Effector memory CD4-positive, alpha-beta T cell (primary cell): Measurements from ENCODE around the gene OLAH.

ENCODE experiments used
- DNase-seq, 3 donors: peaks; one replicate each; pipeline ENCODE4 v3.0.0-alpha.2; 2020
- H3K27ac ChIP-seq: 2 replicates; pipeline ENCODE4 v1.7.0; 2013; ENCODE audit warnings: mild to moderate bottlenecking, low read length, moderate library complexity; ENCODE audit not compliant: insufficient read depth, poor library complexity, severe bottlenecking
- H3K27me3 ChIP-seq: replicated peaks from 2 replicates; pipeline ENCODE4 v1.7.0; 2013; ENCODE audit warnings: mild to moderate bottlenecking, low read length; ENCODE audit not compliant: insufficient read depth, control insufficient read depth, poor library complexity, severe bottlenecking
- H3K36me3 ChIP-seq: 2 replicates; pipeline ENCODE4 v1.7.0; 2013; ENCODE audit warnings: mild to moderate bottlenecking, low read length, moderate library complexity; ENCODE audit not compliant: control insufficient read depth, insufficient read depth
- H3K4me1 ChIP-seq: 2 replicates; pipeline ENCODE4 v1.7.0; 2013; ENCODE audit warnings: low read length, mild to moderate bottlenecking; ENCODE audit not compliant: control insufficient read depth, insufficient read depth, poor library complexity, severe bottlenecking
- H3K4me3 ChIP-seq: 2 replicates; pipeline ENCODE4 v1.7.0; 2013; ENCODE audit warnings: low read length, low read depth, mild to moderate bottlenecking; ENCODE audit not compliant: insufficient read depth, poor library complexity, severe bottlenecking
- H3K9me3 ChIP-seq: 2 replicates; pipeline ENCODE4 v1.7.0; 2013; ENCODE audit warnings: mild to moderate bottlenecking, low read length, moderate library complexity; ENCODE audit not compliant: control insufficient read depth

OLAH gene

DNA sequence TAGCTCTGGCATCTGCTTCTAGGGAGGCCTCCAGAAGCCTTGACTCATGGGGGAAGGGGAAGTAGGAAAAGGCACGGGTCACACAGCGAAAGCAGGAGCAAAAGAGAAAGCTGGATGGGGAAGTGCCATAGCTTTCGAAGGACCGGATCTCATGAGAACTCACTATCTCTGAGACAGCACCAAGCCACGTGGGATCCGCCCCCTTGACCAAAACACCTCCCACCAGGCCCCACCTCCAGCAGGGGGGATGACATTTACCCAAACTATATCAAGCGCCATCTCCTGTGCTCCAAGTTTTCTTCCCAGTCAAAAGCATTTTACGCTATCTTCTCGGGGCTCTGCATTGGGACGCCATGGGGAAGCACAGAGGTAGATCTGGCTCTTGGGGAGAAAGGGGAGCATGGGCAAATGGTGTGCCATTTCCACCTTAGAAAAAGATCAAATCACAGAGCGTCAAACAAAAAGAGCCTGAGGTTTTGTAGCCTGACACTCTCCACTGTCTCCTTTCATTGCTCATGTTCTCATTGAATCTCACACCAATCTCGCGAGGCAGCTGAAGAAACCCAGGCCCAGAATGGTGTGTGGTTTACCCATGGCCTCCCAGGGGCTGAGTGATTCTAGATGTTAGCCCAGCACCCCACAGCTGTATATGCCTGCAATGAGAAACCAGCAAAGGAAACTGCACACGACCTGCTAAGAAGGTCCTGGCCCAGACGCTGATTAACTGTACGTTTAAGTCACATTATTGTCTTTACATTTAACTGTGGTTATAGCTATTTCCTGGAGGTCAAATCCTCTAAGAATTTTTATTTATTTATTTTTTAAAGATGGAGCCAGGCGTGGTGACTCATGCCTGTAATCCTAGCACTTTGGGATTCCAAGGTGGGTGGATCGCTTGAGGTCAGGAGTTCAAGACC lies 8.1 kb upstream of the OLAH start:
- Histone ChIP-seq H3K36me3 (no peaks in the 10 kb centered on the region), H3K27me3 (no peaks in the 10 kb centered on the region), H3K27ac (no peak overlapping the region), H3K4me3 (no peak overlapping the region), H3K9me3 (no peaks in the 10 kb centered on the region), H3K4me1 (no peaks in the 10 kb centered on the region)
- no peak for DNase-seq

GRCh38 chr10:15037691-15038090 lies 6.1 kb upstream of the OLAH start:
- Histone ChIP-seq H3K27me3 (no peaks in the 10 kb centered on the region), H3K27ac (no peak overlapping the region), H3K9me3 (no peaks in the 10 kb centered on the region), H3K4me1 (no peaks in the 10 kb centered on the region), H3K4me3 (no peak overlapping the region), H3K36me3 (no peaks in the 10 kb centered on the region)
- no peak for DNase-seq

DNA sequence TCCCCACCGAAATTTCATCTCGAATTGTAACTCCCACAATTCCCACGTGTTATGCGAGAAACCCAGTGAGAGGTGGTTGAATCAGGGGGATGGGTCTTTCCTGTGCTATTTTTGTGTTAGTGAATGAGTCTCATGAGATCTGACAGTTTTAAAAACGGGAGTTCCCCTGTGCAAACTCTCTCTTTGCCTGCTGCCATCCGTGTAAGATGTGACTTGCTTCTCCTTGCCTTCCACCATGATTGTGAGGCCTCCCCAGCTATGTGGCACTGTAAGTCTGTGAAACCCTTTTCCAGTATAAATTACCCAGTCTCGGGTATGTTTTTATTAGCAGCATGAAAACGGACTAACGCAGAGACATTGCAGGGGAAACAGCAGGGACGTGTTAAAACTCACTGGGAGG lies 5.3 kb upstream of the OLAH start:
- no peaks in the 10 kb centered on the region for H3K4me1 ChIP-seq
- H3K4me3 ChIP-seq = no peak overlapping the region
- no peaks in the 10 kb centered on the region for H3K36me3 ChIP-seq
- no peak for DNase-seq
- no peaks in the 10 kb centered on the region for H3K9me3 ChIP-seq
- H3K27me3 ChIP-seq = no peaks in the 10 kb centered on the region
- H3K27ac ChIP-seq = no peak overlapping the region

DNA sequence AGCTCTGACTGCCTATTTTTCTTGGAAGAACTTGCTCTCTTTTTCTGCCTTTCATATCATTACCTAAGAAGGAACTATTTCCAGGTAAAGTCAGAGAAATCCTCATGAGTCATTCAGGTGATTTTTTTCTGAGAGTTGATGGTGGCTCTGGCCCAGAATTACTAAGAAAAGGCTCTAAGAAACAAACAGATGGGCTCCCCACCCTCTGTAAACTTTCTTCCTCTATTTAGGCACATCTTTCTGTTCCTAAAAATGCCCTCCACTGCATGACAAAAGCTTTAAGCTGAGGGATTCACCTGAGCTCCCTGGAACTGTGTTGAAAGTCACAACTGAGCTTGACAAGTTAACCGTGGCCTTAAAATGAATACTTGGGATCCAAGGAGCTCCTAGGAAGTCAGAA lies 1.6 kb downstream of the OLAH start:
- DNase-seq = no peak
- Histone ChIP-seq H3K9me3 (no peaks in the 10 kb centered on the region), H3K27ac (no peak overlapping the region), H3K4me1 (no peaks in the 10 kb centered on the region), H3K4me3 (no peak overlapping the region), H3K27me3 (no peaks in the 10 kb centered on the region), H3K36me3 (no peaks in the 10 kb centered on the region)

GRCh38 chr10:15046626-15047025 lies 2.9 kb downstream of the OLAH start:
- H3K27me3 ChIP-seq = no peaks in the 10 kb centered on the region
- H3K36me3 ChIP-seq = no peaks in the 10 kb centered on the region
- H3K27ac ChIP-seq = no peak overlapping the region

DNA sequence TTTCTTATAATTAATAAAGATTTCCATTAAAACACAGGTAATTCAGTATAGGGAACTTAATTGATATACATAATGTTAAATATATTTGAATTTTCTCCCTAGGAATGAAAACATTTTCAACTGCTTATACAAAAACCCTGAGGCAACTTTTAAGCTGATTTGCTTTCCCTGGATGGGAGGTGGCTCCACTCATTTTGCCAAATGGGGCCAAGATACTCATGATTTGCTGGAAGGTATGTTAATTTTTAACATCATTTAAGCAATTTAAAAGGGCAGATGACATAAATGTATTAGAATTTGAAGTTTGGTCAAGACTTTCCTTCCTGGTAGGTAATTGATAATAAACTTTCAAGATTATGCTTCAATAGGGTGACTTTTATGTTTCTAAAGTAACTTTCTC lies 5.8 kb downstream of the OLAH start:
- H3K4me1 ChIP-seq = no peaks in the 10 kb centered on the region
- no peak overlapping the region for H3K4me3 ChIP-seq
- no peak overlapping the region for H3K27ac ChIP-seq
- H3K36me3 ChIP-seq = no peaks in the 10 kb centered on the region
- H3K9me3 ChIP-seq = no peaks in the 10 kb centered on the region
- H3K27me3 ChIP-seq = no peaks in the 10 kb centered on the region
- DNase-seq = no peak

More at GRCh38 chr10:15046626-15047025, 2.9 kb downstream of the OLAH start:
- H3K4me1 ChIP-seq = no peaks in the 10 kb centered on the region
- DNase-seq = no peak
- no peak overlapping the region for H3K4me3 ChIP-seq
- no peaks in the 10 kb centered on the region for H3K9me3 ChIP-seq

DNA sequence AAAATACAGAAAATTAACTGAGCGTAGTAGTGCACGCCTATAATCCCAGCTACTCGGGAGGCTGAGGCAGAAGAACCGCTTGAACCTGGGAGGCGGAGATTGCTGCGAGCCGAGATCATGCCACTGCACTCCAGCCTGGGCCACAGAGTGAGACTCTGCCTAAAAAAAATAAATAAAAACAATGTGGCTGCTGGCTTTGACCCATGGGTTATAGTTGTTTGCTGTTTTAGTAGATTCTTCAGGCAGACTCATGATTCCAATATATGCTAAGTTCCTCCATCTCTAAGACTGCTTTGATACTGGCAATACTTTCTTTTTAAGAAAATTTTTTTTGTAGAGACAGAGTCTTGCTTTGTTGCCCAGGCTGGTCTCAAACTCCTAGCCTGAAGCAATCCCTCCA lies 8.4 kb downstream of the OLAH start:
- no peaks in the 10 kb centered on the region for H3K36me3 ChIP-seq

GRCh38 chr10:15053061-15053460 lies 9.3 kb downstream of the OLAH start:
- no peak overlapping the region for H3K27ac ChIP-seq
- no peaks in the 10 kb centered on the region for H3K36me3 ChIP-seq
- no peaks in the 10 kb centered on the region for H3K9me3 ChIP-seq
- H3K4me3 ChIP-seq = no peak overlapping the region
- no peaks in the 10 kb centered on the region for H3K4me1 ChIP-seq
- DNase-seq = no peak
- H3K27me3 ChIP-seq = no peaks in the 10 kb centered on the region

More for the DNA sequence above, 8.4 kb downstream of the OLAH start:
- H3K9me3 ChIP-seq = no peaks in the 10 kb centered on the region
- no peaks in the 10 kb centered on the region for H3K4me1 ChIP-seq
- no peak overlapping the region for H3K27ac ChIP-seq
- no peaks in the 10 kb centered on the region for H3K27me3 ChIP-seq
- no peak for DNase-seq
- no peak overlapping the region for H3K4me3 ChIP-seq

- no peak for DNase-seq
- Histone ChIP-seq H3K9me3 (no peaks in the 10 kb centered on the region), H3K4me1 (no peaks in the 10 kb centered on the region), H3K27ac (no peak overlapping the region), H3K27me3 (no peaks in the 10 kb centered on the region), H3K4me3 (no peak overlapping the region), H3K36me3 (no peaks in the 10 kb centered on the region)
Observed at GRCh38 chr10:15058689-15059088, 14.9 kb downstream of the OLAH start.

- H3K27ac ChIP-seq = no peak overlapping the region
- no peaks in the 10 kb centered on the region for H3K36me3 ChIP-seq
Observed at GRCh38 chr10:15059914-15060313, 16.2 kb downstream of the OLAH start.

More at GRCh38 chr10:15059914-15060313, 16.2 kb downstream of the OLAH start:
- Histone ChIP-seq H3K9me3 (no peaks in the 10 kb centered on the region), H3K4me1 (no peaks in the 10 kb centered on the region), H3K4me3 (no peak overlapping the region), H3K27me3 (no peaks in the 10 kb centered on the region)
- DNase-seq = no peak
